Measurements from ENCODE around the gene ICOS. TPM values are rescaled to one million over a fixed set of nuclear protein-coding genes. Genes with fewer than 3 reads are reported as not detected.

Gene ICOS
- total and polyA plus RNA-seq, 2 donors (not counting 1 experiment from before 2014, with no cell fraction given) = not detected

- Histone ChIP-seq H3K36me3 (ENCODE audit: control insufficient read depth, insufficient read depth, low read length) (no peaks in the 10 kb centered on the region), H3K79me2 (ENCODE audit: control insufficient read depth, insufficient read depth, low read length) (no peaks in the 10 kb centered on the region), H2AFZ (ENCODE audit: low read length) (no peak overlapping the region), H4K20me1 (ENCODE audit: control insufficient read depth, extremely low read depth, insufficient read depth, low read length) (no peaks in the 10 kb centered on the region), H3K9me3 (ENCODE audit: control insufficient read depth, insufficient read depth, low read depth, low read length) (no peaks in the 10 kb centered on the region), H3K4me1 (ENCODE audit: control insufficient read depth, extremely low read depth, insufficient read depth, low read length) (no peaks in the 10 kb centered on the region), H3K4me2 (ENCODE audit: extremely low read depth, insufficient read depth, low read length) (no peak overlapping the region), H3K4me3 (replicated peaks in 1 of 4; ENCODE audit: control extremely low read depth in 1 of 4, insufficient read depth in 1 of 4, low read depth in 3 of 4, low read length in 4 of 4) (no peak overlapping the region), H3K27me3 (ENCODE audit: control insufficient read depth, insufficient read depth, low read length) (no peaks in the 10 kb centered on the region), H3K27ac (ENCODE audit: insufficient read depth, low read length) (no peak overlapping the region), H3K9ac (ENCODE audit: insufficient read depth, low read length) (no peak overlapping the region)
- DNase-seq (ENCODE audit: low read depth in 2 of 2) = no peak
- TF ChIP-seq EZH2 (IDR thresholded peaks at IDR 0.05; ENCODE audit: low read length, missing control alignments) (no peak), CTCF (conservative IDR thresholded peaks at IDR 0.05 in 1 of 2, IDR thresholded peaks at IDR 0.05 in 1 of 2; ENCODE audit: low read depth in 1 of 2, low read length in 2 of 2) (no peak)
Measured at GRCh38 chr2:203889944-203890343, 46.6 kb upstream of the ICOS start.

- H3K36me3 ChIP-seq (ENCODE audit: control insufficient read depth, insufficient read depth, low read length) = no peaks in the 10 kb centered on the region
- H3K4me2 ChIP-seq (ENCODE audit: extremely low read depth, insufficient read depth, low read length) = no peak overlapping the region
- no peak for DNase-seq (ENCODE audit: low read depth in 2 of 2)
- TF ChIP-seq EZH2 (IDR thresholded peaks at IDR 0.05; ENCODE audit: low read length, missing control alignments) (no peak), CTCF (conservative IDR thresholded peaks at IDR 0.05 in 1 of 2, IDR thresholded peaks at IDR 0.05 in 1 of 2; ENCODE audit: low read depth in 1 of 2, low read length in 2 of 2) (no peak)
- H2AFZ ChIP-seq (ENCODE audit: low read length) = no peak overlapping the region
- H3K9me3 ChIP-seq (ENCODE audit: control insufficient read depth, insufficient read depth, low read depth, low read length) = no peaks in the 10 kb centered on the region
- H3K79me2 ChIP-seq (ENCODE audit: control insufficient read depth, insufficient read depth, low read length) = no peaks in the 10 kb centered on the region
- H4K20me1 ChIP-seq (ENCODE audit: control insufficient read depth, extremely low read depth, insufficient read depth, low read length) = no peaks in the 10 kb centered on the region
- no peaks in the 10 kb centered on the region for H3K27me3 ChIP-seq (ENCODE audit: control insufficient read depth, insufficient read depth, low read length)
- no peak overlapping the region for H3K4me3 ChIP-seq (replicated peaks in 1 of 4; ENCODE audit: control extremely low read depth in 1 of 4, insufficient read depth in 1 of 4, low read depth in 3 of 4, low read length in 4 of 4)
- no peak overlapping the region for H3K9ac ChIP-seq (ENCODE audit: insufficient read depth, low read length)
- H3K27ac ChIP-seq (ENCODE audit: insufficient read depth, low read length) = no peak overlapping the region
- no peaks in the 10 kb centered on the region for H3K4me1 ChIP-seq (ENCODE audit: control insufficient read depth, extremely low read depth, insufficient read depth, low read length)
Measured at GRCh38 chr2:203890733-203891132, 45.8 kb upstream of the ICOS start.

GRCh38 chr2:203891474-203891873, 45.1 kb upstream of the ICOS start:
- no peak for DNase-seq (ENCODE audit: low read depth in 2 of 2)
- no peaks in the 10 kb centered on the region for H3K36me3 ChIP-seq (ENCODE audit: control insufficient read depth, insufficient read depth, low read length)

More at GRCh38 chr2:203891474-203891873, 45.1 kb upstream of the ICOS start:
- Histone ChIP-seq H3K27me3 (ENCODE audit: control insufficient read depth, insufficient read depth, low read length) (no peaks in the 10 kb centered on the region), H2AFZ (ENCODE audit: low read length) (no peak overlapping the region), H3K9ac (ENCODE audit: insufficient read depth, low read length) (no peak overlapping the region), H4K20me1 (ENCODE audit: control insufficient read depth, extremely low read depth, insufficient read depth, low read length) (no peaks in the 10 kb centered on the region), H3K27ac (ENCODE audit: insufficient read depth, low read length) (no peak overlapping the region), H3K4me3 (replicated peaks in 1 of 4; ENCODE audit: control extremely low read depth in 1 of 4, insufficient read depth in 1 of 4, low read depth in 3 of 4, low read length in 4 of 4) (no peak overlapping the region), H3K4me1 (ENCODE audit: control insufficient read depth, extremely low read depth, insufficient read depth, low read length) (no peaks in the 10 kb centered on the region), H3K9me3 (ENCODE audit: control insufficient read depth, insufficient read depth, low read depth, low read length) (no peaks in the 10 kb centered on the region), H3K4me2 (ENCODE audit: extremely low read depth, insufficient read depth, low read length) (no peak overlapping the region), H3K79me2 (ENCODE audit: control insufficient read depth, insufficient read depth, low read length) (no peaks in the 10 kb centered on the region)
- TF ChIP-seq CTCF (conservative IDR thresholded peaks at IDR 0.05 in 1 of 2, IDR thresholded peaks at IDR 0.05 in 1 of 2; ENCODE audit: low read depth in 1 of 2, low read length in 2 of 2) = no peak
- no peak for TF ChIP-seq EZH2 (IDR thresholded peaks at IDR 0.05; ENCODE audit: low read length, missing control alignments)

Data from fibroblast of lung (primary cell).